Panc1 (cell line): ENCODE data around the gene SPSB3. TPM values are rescaled to one million over a fixed set of nuclear protein-coding genes. Genes with fewer than 3 reads are reported as not detected.

Experiments
- ATAC-seq: fragments of 200-7000 bp; cut with Tn5 transposase; 2 replicates; pipeline ENCODE4 v1.9.1; 2020; ENCODE audit warnings: mild to moderate bottlenecking, moderate library complexity
- BruUV-seq: library from RNA; stranded (reverse); fragments of 400-500 nt; replicated peaks from 2 replicates; lab custom pipeline; 2021; lab: Mats Ljungman, UMichigan
- CTCF ChIA-PET: fragments of 300-600 bp; sonication (Branson Sonifier 250); formaldehyde crosslinking; loops from one replicate; lab custom pipeline; 2022; ENCODE audit warnings: antibody characterized with exemption; lab: Charles Lee
- POLR2A ChIA-PET: fragments of 300-600 bp; sonication (Branson Sonifier 250); formaldehyde crosslinking; loops from one replicate; lab custom pipeline; 2022; ENCODE audit warnings: antibody characterized with exemption; lab: Charles Lee
- DNase-seq: peaks from one replicate; pipeline ENCODE4 v3.0.0-alpha.2; 2010; ENCODE audit warnings: low read depth, low spot score
- H3K27ac ChIP-seq: 2 replicates; pipeline ENCODE4 v1.5.1; 2011; ENCODE audit warnings: mild to moderate bottlenecking, low read length, inconsistent platforms
- H3K27me3 ChIP-seq: fragments of 200-500 bp; sonication (Bioruptor generic); 2 replicates; pipeline ENCODE4 v1.6.0; 2014; ENCODE audit warnings: low read length, inconsistent platforms; ENCODE audit not compliant: control insufficient read depth, insufficient read depth
- H3K36me3 ChIP-seq: fragments of 200-500 bp; sonication (Bioruptor generic); 2 replicates; pipeline ENCODE4 v1.5.1; 2014; ENCODE audit warnings: inconsistent platforms, mild to moderate bottlenecking, low read length, moderate library complexity; ENCODE audit not compliant: control insufficient read depth, insufficient read depth
- H3K4me1 ChIP-seq: 2 replicates; pipeline ENCODE4 v1.5.1; 2011; ENCODE audit warnings: inconsistent platforms, mild to moderate bottlenecking, low read length, moderate library complexity; ENCODE audit not compliant: control insufficient read depth, insufficient read depth
- H3K4me3 ChIP-seq, 2 experiments: 2 replicates each; pipeline ENCODE4 v1.5.1; 2011 to 2012; ENCODE audit warnings: low read depth in 2 of 2, low read length in 2 of 2, mild to moderate bottlenecking in 2 of 2, inconsistent platforms in 1 of 2, moderate library complexity in 1 of 2
- H3K9me3 ChIP-seq: fragments of 200-500 bp; sonication (Bioruptor generic); 2 replicates; pipeline ENCODE4 v1.5.1; 2014; ENCODE audit warnings: low read depth, mild to moderate bottlenecking, inconsistent platforms, low read length, moderate library complexity; ENCODE audit not compliant: control insufficient read depth, insufficient read depth
- CTCF ChIP-seq: fragments of 450-650 bp; IDR thresholded peaks from 2 replicates; pipeline ENCODE4 v1.5.1; 2017; ENCODE audit warnings: mild to moderate bottlenecking
- POLR2AphosphoS5 ChIP-seq: IDR thresholded peaks from 2 replicates; pipeline ENCODE4 v1.6.1; 2012; ENCODE audit warnings: mild to moderate bottlenecking, low read depth, low read length, moderate library complexity
- REST ChIP-seq, 2 experiments: IDR thresholded peaks; 2 replicates each; pipeline ENCODE4 v1.6.1; 2011 to 2012; ENCODE audit warnings: low read depth in 2 of 2, control low read depth in 1 of 2, low read length in 1 of 2, mild to moderate bottlenecking in 1 of 2, moderate library complexity in 1 of 2; ENCODE audit not compliant: insufficient read depth in 1 of 2
- SIN3A ChIP-seq: IDR thresholded peaks from 2 replicates; pipeline ENCODE4 v1.6.1; 2012; ENCODE audit warnings: low read depth, mild to moderate bottlenecking, low read length, moderate library complexity, borderline replicate concordance; ENCODE audit not compliant: insufficient read depth
- TCF7L2 ChIP-seq: IDR thresholded peaks from 2 replicates; pipeline ENCODE4 v1.6.1; 2011; ENCODE audit warnings: mild to moderate bottlenecking, low read depth, low read length, inconsistent platforms
- in situ Hi-C: cut with HindIII; loops from 2 replicates; pipeline ENCODE4 v1.10.0; 2016; ENCODE audit warnings: low sequenced_read_pairs, low pct_unique_long_range_greater_than_20kb
- intact Hi-C: fragments of 100-400 bp; cut with micrococcal nuclease; formaldehyde crosslinking; loops from one replicate; pipeline ENCODE4 v1.10.0; 2022; ENCODE audit not compliant: unreplicated experiment
- total RNA-seq: library from RNA; stranded (reverse); gene quantifications from one replicate; pipeline ENCODE4 v1.2.1, GENCODE V29; 2021; ENCODE audit not compliant: unreplicated experiment

SPSB3 gene
- total RNA-seq, 1 experiment from 2014 or later, result 23.0 TPM

GRCh38 chr16:1820946-1821290 lies 38.5 kb upstream of the SPSB3 start:
- in situ Hi-C loops (no loop called here), intact Hi-C loops (no loop called here)
- no peaks in the 10 kb centered on the region for H3K27me3 ChIP-seq
- CTCF ChIA-PET, result no interaction called here
- H3K4me3 ChIP-seq, result no peak overlapping the region
- no peak for TF ChIP-seq TCF7L2
- TF ChIP-seq REST (IDR thresholded peaks at IDR 0.05; ENCODE audit: insufficient read depth in 1 of 2, low read depth in 2 of 2, low read length in 1 of 2), result no peak
- TF ChIP-seq POLR2AphosphoS5, result no peak
- TF ChIP-seq CTCF, result no peak
- TF ChIP-seq SIN3A, result no peak
- H3K27ac ChIP-seq, result no peak overlapping the region
- no peaks in the 10 kb centered on the region for H3K9me3 ChIP-seq
- H3K4me1 ChIP-seq, result 0 out of 2 replicates have a peak, but pooled peaks cover 10% of the 10 kb centered on the region
- no peak for DNase-seq
- ATAC-seq, result no peak
- BruUV-seq, result no TSS peak
- POLR2A ChIA-PET, result no interaction called here
- H3K36me3 ChIP-seq, result no peaks in the 10 kb centered on the region

GRCh38 chr16:1820096-1820945 lies 38.0 kb upstream of the SPSB3 start:
- Histone ChIP-seq H3K9me3 (no peaks in the 10 kb centered on the region), H3K4me3 (no peak overlapping the region), H3K36me3 (no peaks in the 10 kb centered on the region), H3K27ac (no peak overlapping the region), H3K4me1 (0 out of 2 replicates have a peak, but pooled peaks cover 7% of the 10 kb centered on the region), H3K27me3 (no peaks in the 10 kb centered on the region)
- no TSS peak for BruUV-seq
- TF ChIP-seq REST (IDR thresholded peaks at IDR 0.05; ENCODE audit: insufficient read depth in 1 of 2, low read depth in 2 of 2, low read length in 1 of 2) (no peak), CTCF (no peak), TCF7L2 (no peak), SIN3A (no peak), POLR2AphosphoS5 (no peak)
- in situ Hi-C loops, result no loop called here
- DNase-seq (no peak), ATAC-seq (no peak)
- CTCF ChIA-PET, result no interaction called here
- intact Hi-C loops, result no loop called here
- POLR2A ChIA-PET, result no interaction called here
